ENCODE data around the gene MS4A18. TPM values are rescaled to one million over a fixed set of nuclear protein-coding genes. Genes with fewer than 3 reads are reported as not detected.

Gene MS4A18
- total RNA-seq, 1 experiment from 2014 or later = not detected

DNA sequence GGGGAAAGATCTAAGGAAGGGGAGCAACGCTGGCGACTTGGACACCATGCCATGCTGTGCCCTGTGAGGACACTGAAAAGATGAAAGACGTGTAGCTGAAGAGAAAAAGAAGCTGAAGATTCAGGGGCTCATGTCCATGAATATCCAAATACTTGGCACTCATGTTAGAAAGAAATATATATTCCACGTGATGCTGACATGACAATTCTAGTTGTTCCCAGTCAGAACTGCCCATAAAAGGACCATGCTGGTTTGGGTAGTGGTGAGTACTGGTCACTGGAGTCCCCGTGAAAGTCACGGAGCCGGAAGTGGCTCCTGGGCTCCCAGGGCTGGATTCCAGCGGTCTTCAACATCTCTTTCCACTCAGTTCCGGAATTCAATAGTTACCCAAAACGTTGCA is 42.0 kb downstream of the MS4A18 start:
- no peak for DNase-seq (ENCODE audit: low read depth)

DNA sequence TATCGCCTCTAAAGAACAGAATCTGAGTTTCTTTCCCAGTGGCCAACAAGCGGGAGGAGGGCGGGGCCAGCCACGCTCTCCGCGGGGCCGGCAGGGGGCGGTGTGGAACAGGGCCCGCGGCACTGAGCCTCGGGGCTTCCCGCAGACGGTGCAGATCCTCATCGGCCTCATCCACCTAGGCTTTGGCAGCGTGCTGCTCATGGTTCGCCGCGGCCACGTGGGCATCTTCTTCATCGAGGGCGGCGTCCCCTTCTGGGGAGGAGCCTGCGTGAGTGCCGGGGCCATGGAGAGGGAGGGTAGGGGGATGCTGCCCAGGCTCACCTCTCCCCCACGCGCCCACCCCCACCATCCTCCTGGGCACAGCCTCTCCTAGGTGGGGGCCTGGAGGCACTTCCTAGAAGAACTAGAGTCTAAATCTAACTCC is 42.9 kb downstream of the MS4A18 start:
- DNase-seq (ENCODE audit: low read depth) = peak; percentile 47

DNA sequence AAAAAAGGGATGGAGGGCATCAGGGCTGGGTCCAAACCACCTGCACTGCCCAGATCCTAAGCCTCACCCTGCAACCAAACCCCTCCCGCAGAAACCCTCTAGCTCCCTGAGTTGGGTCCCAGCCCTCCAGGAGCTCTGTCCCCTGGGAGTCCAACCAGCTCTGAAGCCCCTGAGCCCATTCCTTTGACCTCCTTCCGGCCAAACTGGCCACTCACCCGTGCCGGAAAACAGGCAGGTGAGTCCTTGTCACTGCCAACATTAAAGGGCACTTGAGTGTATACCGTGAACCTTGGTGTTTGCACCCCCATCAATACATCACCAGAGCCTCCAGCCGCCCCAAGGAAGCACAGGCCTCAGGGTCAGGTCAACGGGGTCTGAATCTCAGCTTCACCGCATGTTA is 43.7 kb downstream of the MS4A18 start:
- DNase-seq (ENCODE audit: low read depth) = no peak

DNA sequence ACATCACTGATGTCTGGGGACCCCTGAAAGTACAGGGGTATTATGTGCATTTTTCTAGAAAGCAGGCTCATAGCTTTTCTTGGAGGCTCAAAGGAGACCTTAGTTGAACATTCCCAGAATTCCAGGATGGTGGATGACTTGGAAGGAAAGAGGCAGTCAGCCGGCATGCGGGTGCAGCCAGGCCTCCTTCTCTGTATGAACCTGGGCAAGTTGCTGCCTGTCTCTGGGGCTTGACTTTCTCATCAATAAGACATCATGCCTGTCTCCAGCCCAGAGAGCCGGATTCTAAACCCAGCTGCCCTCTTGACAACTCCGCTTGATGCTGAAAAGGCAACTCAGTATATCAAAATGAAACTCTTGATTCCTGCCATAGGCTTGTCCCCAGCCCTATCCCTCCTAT is 44.8 kb downstream of the MS4A18 start:
- DNase-seq (ENCODE audit: low read depth) = no peak

DNA sequence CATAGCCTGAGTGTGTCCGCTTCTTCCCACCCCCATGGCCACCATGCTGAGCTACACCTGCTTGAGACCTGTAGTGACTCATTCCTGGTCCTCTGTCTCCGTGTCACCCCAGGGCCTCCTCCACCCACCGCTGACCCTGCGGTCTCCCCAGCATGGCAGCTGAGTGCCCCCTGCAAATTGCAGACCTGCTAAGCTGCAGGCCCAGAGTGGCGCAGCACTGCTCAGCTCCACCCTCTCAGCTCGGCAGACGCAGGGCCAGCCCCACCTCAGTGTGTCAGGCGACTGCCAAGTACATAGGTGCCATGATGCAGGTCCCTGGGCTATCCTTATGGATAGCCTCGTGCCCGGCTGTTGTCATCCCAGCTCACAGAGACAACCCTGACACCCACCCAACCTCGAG is 45.3 kb downstream of the MS4A18 start:
- DNase-seq (ENCODE audit: low read depth) = no peak

DNA sequence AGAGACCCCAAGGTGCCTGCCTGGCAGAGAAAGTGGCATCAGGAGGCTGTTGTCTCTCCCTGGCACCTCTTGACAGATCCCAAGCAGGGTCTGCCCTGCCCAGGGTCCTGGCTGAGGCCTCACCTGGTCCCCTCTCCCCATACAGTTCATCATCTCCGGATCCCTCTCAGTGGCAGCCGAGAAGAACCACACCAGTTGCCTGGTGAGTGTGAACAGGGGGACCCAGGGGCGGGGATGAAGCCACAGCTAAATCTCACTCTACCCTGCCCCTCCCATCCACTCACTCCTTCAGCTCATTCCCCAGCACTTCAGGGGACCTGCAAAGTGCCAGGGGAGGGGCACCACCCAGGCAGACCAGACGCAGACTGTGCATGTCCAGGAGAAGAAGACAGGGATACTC is 46.6 kb downstream of the MS4A18 start:
- DNase-seq (ENCODE audit: low read depth) = no peak

DNA sequence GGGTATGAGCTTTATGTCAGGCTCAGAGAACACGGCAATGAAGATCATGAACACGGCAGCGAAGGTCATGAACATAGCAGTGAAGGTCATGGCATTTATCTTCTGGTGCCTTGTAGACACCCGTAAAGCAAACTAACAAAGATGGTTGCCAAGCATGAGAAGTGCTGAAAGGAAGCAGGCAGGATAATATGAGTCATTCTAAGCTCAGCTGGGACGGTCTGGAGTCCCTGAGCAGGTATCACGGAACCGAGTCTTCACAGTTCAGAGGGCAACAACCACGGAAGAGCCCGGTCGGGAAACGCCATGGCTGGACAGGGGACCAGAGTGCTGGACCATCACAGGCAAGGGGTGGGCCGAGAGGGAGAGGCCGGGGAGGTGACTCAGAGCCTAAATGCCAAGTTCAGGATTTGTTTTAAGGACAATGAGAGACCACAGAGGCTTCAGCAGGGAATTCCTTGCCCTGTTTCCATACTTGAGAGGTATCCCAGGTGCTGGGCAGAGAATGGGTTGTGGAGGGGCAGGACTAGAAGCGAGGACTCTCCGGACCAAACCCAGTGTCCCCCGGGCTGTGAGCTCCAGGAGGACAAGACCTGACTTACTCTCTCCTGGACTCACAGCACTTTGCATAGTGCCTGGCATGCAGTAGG is 47.5 kb downstream of the MS4A18 start:
- DNase-seq (ENCODE audit: low read depth) = peak; percentile 39

DNA sequence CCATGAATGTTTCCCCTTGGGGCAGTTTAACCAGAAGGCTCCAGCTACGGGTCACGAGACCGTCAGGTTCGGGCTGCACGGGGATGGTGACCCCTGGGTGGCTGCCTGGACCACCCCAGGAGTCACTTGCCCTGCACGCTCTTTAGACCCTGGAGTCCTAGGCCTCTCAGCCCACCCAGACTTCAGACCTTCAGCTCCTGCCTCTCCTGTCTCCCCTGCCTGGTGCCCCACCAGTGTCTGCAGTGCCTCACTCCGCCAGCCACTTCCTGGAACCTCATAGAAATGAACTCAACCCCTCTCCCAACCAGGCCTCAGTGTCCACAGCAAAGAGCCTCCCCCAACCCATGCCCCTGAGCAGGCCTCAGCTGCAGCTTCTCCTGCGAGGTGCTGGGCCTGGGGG is 48.1 kb downstream of the MS4A18 start:
- DNase-seq (ENCODE audit: low read depth) = no peak

DNA sequence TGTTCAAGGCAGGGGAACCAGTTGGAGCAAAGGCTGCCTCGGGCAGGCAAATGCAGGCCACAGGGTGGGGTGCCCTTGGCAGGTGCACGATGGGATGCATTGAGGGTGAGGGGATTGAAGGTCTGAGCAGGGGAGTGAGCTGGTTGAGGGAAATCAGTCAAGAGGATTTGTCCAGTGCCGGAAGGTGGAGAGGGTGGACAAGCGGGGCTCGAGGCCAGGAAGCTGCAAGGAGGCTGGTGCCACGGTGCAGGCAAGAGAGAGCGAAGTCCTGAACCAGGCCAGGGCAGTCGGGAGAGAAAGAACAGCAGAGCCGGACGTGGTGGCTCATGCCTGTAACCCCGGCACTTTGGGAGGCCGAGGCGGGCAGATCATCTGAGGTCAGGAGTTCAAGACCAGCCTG is 50.2 kb downstream of the MS4A18 start:
- DNase-seq (ENCODE audit: low read depth) = no peak

DNA sequence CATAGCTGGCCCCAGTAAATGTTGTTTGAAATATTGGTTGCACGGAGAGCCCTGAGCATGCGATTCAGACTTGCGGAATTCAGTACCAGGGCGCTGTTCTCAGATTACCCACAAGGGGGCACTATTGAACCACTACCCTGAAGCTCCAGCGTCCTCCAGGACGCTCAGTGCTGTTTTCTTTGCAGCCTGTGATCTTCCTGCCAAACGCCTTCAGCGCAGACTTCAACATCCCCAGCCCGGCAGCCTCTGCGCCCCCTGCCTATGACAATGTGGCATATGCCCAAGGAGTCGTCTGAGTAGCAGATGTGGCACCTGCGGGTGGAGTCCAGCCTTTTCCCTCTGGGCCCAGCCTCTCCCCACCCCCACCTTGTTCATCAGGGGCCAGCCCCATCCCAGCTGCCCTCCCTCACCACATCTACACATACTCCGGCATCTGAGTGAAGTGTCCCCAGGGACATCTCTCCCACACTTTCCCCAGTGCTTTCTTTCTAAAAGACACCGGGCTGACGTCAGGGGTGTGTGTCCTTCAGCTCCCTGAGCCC is 51.0 kb downstream of the MS4A18 start:
- peak; percentile 83 for DNase-seq (ENCODE audit: low read depth)

DNA sequence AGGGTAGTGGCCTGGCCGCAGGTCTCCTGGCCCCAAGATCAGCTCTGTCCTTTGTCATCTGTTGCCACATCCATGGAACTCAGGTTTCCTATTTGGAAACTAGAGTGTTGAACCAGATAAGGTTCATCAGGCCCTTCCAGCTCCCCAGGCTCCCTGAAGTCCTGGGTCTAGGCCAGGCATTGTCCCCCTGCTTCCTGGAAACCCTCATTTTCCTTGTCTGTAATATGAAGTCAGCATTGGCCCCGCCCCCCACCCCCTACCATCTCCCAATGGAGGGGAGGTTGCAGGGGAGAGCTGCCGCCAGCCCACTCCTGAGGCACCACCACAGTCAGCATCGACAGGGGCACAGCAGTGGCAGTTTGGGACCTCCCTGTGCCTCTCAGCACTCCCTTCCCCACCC is 51.6 kb downstream of the MS4A18 start:
- DNase-seq (ENCODE audit: low read depth) = no peak

DNA sequence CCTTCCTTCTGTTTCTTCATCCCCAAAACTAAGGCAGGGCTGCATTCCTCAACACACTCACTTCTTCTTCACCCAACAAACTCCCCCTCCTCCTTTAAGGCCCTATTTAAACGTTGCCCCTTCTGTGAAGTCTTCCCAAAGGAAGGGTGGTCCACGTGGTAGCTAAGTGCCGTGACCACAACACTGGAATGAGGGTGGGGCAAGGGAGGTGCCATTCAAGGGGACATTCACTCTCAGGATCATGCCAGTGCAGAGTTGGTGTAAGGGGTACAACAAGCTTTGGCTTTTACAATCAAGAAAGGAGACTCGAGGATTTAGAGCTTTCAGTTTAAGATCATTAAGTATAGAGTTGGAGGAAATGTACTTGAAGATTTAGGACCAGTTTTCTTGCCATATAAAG is 52.6 kb downstream of the MS4A18 start:
- DNase-seq (ENCODE audit: low read depth) = peak; percentile 28

DNA sequence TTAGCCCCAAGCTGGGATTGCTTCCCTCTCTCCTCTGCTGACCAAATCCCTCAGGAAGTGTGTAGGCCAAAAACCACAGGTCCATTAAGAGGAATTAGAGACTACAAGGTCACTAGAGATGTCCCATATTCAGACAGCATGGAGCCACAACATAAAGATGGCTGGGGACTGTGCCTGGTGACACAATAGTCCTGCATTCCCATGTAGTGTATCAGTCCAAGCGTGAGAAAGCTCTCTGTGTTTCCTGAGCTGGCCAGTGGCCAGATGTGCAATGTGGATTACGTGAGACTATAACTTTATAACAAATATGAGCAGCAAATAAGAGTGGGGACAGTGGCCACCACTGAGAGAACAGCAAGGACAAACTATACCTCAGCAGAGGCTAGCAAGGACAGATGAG is 53.1 kb downstream of the MS4A18 start:
- DNase-seq (ENCODE audit: low read depth) = peak; percentile 79

DNA sequence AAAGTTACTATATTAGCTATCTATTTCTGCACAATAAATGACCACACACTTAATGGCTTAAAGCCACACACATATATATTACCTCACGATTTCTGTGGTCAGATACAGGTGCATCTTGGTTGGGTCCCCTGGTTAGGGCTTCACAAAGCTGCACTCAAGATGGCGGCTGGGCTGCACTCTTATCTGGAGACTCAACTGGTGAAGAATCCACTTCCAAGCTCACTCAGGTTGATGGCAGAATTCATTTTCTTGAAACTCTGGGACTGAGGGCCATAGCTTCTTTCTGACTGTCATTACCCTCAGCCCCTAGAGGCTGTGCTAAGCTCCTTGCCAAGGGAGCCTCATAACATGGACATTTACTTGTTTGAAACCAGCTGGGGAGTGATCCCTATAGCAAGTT is 55.5 kb downstream of the MS4A18 start:
- no peak for DNase-seq (ENCODE audit: low read depth)

DNA sequence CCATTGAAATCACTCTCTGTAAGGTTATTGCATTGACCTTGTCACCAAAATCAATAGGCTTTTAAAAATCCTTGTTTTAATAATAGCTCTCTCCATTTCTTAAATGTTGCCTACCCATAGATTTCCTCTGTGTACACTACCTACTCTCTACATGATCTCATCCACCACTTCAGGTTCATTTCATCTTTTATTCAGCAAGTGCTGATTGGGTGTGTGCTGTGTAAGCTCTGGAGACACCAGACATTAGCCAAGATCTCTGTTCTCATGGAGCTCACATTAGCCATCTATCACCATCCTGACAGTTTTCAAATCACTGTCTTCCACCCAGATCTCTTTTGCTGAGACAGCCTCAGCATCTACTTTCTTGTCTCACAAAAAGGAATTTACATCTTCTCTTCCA is 56.3 kb downstream of the MS4A18 start:
- no peak for DNase-seq (ENCODE audit: low read depth)

DNA sequence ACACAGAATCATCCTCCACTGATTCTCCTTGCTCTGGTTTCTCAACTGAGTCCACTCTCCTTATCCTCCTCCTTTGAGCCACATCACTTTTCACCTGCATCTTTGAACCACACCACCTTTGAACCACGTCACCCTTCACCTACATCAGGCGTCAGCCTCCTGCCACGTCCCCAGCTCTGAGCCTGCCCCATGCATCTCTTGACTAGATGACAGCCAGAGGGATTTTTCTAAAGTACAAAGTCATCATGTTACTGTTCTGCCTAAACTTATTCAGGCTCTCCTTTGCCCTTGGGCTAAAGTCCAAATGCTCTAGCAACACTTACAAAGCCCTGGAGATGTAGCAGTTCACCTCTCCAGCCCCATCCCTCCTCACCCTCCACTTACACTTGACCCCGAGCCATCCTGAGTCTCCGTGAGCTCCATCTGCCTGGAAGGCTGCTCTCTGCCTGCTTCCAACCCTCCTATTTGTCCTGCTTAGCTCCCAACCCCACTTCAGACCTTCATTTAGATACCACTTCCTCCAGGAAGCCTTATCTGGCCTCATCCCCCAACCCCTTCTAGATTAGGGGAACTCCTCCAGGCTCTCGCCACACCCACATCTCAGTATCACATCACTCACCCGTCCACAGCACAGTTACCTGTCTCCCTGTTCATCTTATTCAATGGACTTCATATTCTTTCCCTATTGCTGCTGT is 56.9 kb downstream of the MS4A18 start:
- DNase-seq (ENCODE audit: low read depth) = no peak

DNA sequence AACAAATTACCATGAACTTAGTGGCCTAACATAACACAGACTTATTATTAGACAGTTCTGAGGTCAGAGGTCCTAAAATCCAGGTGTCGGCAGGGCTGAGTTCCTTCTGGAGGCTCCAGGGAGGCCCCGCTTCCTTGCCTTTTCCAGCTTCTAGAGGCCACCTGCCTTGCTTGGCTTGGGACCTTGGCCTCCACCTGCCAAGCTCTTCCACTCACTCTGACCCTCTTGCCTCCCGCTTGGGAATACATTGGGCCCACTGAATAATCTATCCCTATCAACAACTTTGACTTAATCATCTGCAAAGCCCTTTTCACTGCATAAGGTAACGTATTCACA is 57.4 kb downstream of the MS4A18 start:
- no peak for DNase-seq (ENCODE audit: low read depth)

DNA sequence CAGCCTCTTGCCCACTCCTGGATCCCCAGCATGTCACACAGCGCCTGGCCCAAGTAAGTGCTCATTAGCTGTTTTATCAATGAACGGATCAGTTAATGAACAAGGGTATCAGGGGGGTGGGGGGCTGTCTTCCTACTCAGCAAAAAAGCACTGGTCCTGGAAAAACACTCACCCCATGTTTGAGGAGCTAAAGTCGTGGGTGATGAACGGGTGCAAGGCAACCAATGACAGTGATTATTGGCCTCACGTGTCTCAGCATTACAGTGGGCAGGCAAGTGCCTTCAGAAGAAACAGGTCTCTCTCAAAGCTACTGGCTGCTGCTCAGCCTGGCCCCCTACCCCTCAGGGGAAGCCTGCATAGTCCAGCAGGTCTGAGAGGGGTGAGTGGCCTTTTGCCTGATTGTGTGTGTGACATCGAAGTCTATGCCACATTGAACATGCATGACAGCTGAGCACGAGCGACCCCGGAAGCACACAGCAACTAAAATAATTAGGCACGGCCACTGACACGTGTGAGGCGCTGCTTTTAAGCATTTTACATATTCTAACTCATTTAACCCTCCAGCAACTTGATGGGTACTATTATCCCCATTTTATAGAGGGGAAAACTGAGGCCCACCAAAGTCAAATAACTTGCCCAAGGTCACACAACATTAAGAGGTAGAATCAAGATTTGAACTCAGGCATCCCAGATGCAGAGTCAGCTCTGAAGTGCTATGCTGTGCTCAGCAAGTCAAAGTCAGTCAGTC is 58.0 kb downstream of the MS4A18 start:
- DNase-seq (ENCODE audit: low read depth) = no peak

DNA sequence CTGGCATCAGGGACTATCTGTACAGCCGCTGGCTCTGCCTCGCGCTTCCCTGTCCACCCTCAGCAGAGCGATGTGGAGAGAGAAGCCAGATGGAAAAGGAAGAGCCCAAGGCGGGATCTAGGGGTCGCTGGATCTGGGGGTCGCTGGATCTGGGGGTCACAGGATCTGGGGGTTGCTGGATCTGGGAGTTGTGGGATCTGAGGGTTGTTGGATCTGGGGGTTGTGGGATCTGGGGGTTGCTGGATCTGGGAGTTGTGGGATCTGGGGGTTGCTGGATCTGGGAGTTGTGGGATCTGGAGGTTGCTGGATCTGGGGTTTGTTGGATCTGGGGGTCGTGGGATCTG is 58.6 kb downstream of the MS4A18 start:
- no peak for DNase-seq (ENCODE audit: low read depth)

DNA sequence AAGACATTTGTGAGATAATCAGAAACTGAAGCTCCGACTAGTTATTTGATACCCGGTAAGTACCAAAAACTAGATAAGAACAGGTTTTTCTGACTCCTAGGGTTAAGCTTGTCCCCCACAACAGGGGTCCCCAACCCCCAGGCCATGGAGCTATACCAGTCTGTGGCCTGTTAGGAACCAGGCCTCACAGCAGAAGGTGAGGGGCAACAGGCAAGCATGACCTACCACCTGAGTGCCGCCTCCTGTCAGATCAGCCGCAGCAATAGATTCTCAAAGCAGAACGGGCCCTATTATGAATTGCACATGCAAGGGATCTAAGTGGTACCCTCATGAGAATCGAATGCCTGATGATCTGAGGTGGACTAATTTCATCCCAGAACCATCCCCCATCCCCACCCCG is 59.4 kb downstream of the MS4A18 start:
- DNase-seq (ENCODE audit: low read depth) = no peak

DNA sequence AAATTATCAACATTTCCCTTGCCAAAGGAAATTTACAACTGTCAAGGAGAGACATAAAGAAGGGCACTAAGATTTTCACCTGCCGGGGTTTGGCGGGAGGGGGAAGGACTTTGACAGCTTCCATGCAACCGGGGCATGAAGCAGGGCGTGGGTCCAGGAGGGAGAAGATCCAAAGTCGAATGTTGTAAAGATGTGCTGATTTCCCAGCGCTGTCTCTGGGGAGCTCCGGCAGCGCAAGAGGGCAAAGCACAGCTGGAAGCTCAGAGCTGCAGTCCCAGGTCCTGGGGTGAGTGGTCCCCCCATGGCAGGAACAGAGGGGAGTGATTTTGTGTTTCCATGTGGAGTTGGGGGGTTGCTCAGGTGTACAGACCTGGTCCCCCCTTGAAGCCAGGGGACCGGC is 60.6 kb downstream of the MS4A18 start, which contains the start of gene MS4A10:
TSS of gene MS4A10 (plus strand) at position 198 of the 400 bp plus-strand sequence. CDS start 5,003 bp downstream, outside the sequence.
- no peak for DNase-seq (ENCODE audit: low read depth)

DNA sequence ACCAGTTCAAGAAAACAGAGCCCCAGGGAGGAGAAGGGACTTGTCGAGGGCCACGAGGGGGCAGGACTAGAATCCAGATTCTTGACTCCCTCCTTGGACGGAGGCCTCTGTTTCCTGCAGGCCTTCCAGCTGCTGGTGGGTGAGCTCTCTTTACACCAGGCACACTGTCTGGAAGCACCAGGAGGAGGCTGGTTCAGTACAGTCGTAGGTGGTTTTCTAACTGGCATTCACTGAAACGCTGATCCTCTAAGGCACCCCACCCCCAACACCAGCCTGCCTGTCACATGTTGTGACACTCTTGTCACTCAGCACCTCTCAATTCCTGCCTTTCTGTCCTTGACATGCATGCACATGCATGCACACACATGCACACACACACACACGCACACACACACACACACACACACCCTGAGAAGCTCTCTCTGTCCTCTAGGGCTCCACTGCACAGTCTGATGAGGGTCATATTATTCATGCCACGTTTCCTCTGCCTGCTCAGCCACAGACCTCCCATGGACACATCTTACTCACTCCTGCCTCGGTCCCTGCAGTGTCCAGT is 61.4 kb downstream of the MS4A18 start:
- peak; percentile 46 for DNase-seq (ENCODE audit: low read depth)

Data from Daoy (cell line).